HG03064 (cell line): ENCODE measurements around the gene C1orf35.

Experiments used
- ATAC-seq: cut with Tn5 transposase; IDR thresholded peaks from one replicate; pipeline ENCODE4 v1.9.1; 2021; ENCODE audit warnings: low read depth; ENCODE audit not compliant: unreplicated experiment

C1orf35 gene

GRCh38 chr1:228066416-228066815, 36.7 kb downstream of the C1orf35 start:
- ATAC-seq: no peak

- no peak for ATAC-seq
Observed at GRCh38 chr1:228065543-228066347, 37.4 kb downstream of the C1orf35 start.

GRCh38 chr1:228064741-228065542, 38.2 kb downstream of the C1orf35 start:
- ATAC-seq: no peak

GRCh38 chr1:228064296-228064695, 38.8 kb downstream of the C1orf35 start:
- no peak for ATAC-seq

- no peak for ATAC-seq
Observed at GRCh38 chr1:228063251-228064191, 39.6 kb downstream of the C1orf35 start.

- no peak for ATAC-seq
Observed at GRCh38 chr1:228062812-228063211, 40.3 kb downstream of the C1orf35 start.

DNA sequence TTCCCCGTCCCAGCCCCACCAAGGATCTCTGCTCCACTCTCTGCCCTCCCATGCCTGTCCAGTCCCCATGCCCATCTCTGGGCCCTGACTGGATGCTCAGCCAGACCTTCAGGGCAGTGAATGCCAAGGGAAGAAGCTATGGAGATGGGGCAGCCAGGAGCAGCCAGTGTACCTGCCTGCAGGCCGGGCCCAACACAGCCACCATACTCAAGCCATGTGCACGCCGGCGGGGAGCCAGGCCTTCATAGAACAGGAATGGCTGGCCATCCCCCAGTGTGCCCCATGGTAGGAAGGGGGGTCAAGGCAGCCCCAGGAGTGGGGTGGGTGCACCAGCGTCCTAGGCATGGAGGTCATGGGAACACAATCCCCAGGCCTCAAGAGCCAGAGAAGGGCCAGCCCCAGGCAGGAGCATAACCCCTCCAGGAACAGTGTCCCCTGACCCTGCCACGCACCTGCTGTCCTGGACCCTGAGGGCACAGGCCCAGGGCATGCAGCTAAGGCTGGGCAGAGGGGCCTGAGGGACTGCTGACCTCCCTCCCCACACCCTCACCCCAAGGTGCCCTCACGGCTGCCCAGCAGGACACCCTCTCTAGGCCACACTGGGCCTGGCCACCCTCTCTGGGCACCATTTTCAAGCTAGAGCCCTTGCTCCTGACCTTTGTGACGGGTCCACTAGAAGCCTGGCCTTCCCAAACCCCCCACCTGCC, 40.9 kb downstream of the C1orf35 start:
- ATAC-seq: no peak

DNA sequence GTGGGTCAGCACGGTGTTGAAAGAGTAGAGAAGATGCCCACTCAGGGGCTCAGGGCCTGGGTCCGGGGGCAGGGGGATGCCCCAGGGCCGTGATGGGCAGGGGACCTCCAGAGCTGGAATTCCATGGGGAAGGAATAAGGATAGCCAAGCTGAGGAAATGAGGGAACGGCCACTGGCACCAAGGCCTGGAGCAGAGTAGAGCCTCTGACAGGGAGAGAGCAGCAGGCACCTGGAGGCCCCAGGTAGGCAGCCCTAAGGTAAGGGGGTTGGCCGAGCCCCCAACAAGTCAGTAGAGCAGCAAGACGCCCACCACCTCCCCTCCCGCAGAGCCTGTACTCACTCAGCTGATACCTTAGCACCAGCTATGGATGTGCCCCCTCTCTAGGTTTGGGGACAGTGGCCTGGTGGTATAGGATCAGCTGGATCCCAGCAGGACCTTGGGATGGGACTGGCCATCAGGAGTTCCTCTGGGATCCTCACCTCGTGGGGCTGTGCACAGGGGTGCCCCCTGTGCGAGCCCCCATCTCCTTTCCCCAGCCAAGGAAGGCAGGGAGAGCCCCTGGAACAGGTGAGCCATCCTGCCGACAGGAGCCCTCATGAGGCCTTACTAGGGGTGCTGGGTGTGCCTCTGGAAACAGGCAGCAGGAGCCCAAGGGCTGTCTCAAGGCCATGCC, 41.6 kb downstream of the C1orf35 start:
- no peak for ATAC-seq

- no peak for ATAC-seq
Observed at GRCh38 chr1:228060458-228061190, 42.5 kb downstream of the C1orf35 start.

GRCh38 chr1:228059634-228060457, 43.3 kb downstream of the C1orf35 start:
- ATAC-seq: no peak

- ATAC-seq: no peak
Observed at GRCh38 chr1:228058949-228059633, 44.0 kb downstream of the C1orf35 start.

DNA sequence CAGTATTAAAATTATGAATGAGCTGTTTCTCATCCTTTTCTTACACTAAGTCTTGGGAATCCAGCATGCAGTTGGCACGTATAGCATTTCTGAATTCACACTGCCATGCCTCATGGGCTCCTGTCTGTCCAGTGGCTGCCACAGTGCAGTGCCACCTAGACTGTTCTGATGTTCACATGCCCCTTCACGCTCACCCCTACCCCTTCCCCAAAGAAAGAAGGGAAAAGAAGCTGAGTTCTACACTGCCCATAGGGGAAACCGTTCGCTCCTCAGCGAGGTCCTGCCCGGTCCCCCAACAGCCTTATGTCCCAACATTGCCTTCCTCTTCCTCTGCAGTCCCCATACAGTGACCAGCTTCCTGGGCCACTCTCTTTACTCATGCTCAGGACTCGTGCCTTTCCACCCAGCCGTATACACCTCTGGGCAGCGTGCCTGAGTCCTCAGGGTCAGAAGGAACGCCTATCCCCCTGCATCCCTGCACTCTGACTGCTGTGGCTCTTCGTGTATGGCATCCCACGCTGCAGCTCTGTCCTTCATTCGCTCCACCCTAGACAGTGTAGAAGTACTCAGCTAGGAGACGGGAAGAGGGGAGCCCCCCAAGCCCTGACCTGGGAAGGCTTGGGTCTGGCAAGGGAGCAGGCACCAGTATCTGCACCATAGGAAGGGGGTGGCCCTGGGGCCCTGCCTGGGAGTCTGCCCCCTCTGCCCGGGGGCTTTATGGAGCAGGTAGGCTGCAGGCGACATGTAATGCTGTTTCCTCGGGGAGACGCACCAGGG, 44.8 kb downstream of the C1orf35 start:
- ATAC-seq: no peak
